Colon (tissue), 2 donors: ENCODE data around the gene C17orf78.
"Not testable (repeated sequence)": the region's sequence is repeated elsewhere in the genome, so short reads cannot be mapped to it uniquely, and the experiment has no call there.

Experiments
- FAIRE-seq: peaks from 2 replicates; lab custom pipeline; 2012; peaks lifted over from hg19 to GRCh38; lab: Jason Lieb, UNC
- donor health status: control.
- donor health status: control.

Gene C17orf78

DNA sequence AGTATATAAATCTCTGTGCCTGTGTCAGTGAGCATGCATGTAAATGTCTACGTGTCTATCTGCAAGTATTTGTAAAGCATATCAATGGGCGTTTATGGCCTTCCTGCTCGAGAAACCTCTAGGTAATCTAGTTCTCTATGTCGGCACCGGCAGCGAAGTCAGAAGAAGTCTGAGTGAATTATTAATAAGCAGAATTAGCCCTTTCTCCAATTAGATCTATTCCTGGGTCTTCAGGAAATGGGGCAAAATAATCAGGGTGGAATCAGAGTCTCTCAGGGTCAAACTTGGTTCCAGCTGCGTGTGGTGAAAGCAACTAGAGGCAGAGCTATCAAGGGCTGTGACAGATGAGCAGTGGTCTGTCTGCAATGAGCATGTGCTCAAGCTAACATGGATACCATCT is at the start of gene C17orf78:
Gene C17orf78, plus strand, starts transcription at position 280 of the 400 bp plus-strand sequence. Its CDS starts 108 bp downstream, at position 388.
- FAIRE-seq: no peak

DNA sequence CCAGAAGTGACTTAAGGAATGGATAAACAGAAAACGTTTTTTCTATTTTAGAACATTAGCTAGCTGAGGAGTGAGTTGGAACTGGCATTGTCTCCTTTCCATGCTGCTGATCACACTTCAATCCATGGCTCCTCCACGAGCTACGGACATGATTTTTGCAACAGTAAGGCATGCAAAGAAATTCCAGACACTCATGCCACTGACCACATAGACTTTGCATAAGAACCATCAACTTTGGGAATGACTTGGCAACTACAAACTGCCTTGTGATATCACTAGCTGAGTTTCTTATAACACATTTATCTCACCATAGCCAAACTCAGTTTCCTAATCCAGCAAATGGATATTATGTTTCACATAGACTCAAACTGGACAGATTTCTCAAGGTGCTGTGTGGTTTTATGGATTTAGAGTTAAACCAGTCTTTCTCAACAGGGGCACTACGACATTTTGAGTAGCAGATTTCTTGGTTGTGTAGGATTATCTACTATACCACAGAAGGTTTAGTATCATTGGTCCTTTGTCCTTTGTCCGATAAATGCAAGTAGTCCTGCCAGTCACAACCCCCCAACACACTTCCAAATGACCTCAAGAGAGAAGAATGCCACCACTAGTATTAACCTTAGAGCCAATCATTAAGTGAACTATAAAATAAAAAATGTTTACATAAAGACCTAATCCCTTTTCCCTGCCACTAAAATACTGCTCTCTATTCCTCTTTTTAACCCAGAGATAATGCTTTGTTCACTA is 48.3 kb upstream of the C17orf78 start:
- FAIRE-seq: no peak

GRCh38 chr17:37338847-37339246 is 36.9 kb upstream of the C17orf78 start:
- no peak for FAIRE-seq

GRCh38 chr17:37339321-37339720 is 36.5 kb upstream of the C17orf78 start:
- FAIRE-seq: no peak

DNA sequence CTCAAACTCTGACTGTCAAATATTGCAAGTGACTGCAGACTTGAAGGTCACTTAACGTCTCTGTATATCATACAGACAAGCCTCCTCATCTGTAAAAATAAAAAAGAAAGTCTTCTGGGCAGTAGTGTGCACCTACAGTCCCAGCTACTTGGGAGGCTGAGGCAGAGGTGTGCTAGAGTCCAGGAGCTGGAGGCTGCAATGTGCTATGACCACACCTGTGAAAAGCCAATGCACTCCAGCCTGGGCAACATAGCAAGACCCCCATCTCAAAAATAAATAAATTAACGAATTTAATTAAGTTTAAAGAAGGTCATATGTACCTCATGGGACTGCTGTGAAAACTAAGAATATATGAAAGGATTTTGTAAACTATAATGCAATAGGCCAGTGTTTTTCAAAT is 35.0 kb upstream of the C17orf78 start:
- no peak for FAIRE-seq

DNA sequence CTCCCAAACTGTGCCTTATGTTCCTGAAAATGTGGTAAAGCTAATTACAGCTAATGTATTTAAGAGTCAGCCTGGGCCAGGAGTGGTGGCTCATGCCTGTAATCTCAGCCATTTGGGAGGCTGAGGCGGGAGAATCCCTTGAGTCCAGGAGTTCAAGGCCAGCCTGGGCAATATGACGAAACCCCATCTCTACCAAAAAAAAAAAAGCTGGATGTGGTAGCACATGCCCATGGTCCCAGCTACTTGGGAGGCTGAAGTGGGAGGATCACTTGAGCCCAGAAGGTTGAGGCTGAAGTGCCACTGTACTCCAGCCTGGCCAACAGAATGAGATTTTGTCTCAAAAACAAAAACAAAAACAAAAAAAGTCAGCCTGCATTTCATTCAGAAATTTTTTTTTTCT is 33.2 kb upstream of the C17orf78 start:
- no peak for FAIRE-seq

DNA sequence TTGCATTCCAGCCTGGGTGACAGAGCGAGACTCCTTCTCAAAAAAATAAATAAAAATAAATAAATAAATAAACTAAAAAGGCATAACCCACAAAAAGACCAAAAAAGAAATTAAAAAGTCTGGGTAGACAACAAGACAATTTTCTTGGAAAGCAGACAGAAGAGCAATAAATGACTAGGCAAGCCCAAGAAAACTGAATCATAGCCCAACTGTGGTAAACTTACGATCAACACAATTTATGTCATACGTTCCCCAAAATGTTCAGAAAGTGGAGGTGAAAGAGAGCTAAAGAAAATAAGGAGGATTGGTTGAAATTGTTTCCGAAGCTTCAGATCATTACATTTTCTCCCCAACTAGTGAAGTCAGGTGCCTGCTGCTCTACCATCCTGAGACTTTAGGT is 31.3 kb upstream of the C17orf78 start:
- FAIRE-seq: no peak

GRCh38 chr17:37346863-37347402 is 28.9 kb upstream of the C17orf78 start:
- FAIRE-seq: not testable (repeated sequence)

DNA sequence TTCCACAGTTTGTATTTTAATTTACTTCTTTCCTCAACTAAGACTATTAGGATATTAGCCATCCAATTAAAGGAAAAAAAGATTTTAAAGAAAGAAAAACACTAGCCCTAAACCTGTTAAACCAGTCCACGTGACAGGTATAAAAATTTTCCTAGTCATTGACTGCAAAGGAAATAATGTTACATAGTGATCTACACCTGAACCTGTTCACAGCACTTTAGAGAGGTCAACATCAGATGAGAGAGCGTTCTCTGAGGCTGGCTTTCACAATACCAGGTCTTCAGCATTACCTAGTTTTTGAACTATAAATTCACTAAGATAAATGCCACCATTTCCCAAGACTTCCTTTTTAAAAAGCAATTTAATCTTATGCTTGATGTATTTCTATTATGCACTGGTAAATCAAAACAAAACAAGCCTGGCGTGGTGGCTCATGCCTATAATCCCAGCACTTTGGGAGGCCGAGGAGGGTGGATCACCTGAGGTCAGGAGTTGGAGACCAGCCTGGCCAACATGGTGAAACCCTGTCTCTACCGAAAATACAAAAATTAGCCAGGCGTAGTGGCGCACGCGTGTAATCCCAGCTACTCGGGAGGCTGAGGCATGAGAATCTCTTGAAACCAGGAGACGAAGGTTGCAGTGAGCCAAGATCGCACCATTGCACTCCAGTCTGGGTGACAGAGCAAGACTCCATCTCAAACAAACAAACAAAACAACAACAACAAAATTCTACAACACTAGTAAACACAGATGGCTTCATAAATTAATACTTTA is 18.8 kb upstream of the C17orf78 start:
- not testable (repeated sequence) for FAIRE-seq

DNA sequence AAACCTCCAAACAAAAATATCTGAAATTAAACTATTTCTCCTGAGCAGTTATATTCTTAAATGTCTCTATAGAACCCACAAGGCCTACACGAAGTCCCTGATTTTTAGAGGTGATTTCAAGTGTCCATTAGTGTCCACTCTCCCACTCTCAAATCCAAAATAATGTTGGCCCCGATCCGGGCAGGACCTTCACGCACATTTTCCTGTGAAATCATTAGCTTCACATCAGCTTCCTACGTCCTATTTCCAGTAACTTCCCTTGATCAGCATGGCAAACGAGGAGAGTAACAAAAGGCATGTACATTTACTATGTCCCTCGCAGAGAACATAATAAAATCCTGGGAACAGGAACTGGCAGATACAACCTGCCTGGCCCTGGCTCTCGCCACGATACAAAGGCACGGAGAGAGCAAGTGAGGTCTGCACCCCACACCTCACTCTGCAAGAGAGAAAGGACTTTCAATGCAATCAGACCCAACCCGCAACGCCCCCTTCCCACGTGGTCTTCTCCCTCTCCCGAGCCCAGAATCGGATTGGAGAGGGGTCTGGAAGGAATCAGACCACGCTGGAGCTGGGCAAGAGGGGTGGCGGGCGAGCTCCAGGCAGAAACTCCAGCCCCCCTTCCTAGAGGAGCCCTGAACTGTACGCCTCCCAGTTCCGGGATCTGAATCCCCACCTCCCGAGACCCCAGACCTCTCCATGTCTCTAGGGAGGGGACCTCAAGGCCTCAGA is 17.5 kb upstream of the C17orf78 start:
- no peak for FAIRE-seq

GRCh38 chr17:37358830-37359681 is 16.7 kb upstream of the C17orf78 start:
- FAIRE-seq: no peak

DNA sequence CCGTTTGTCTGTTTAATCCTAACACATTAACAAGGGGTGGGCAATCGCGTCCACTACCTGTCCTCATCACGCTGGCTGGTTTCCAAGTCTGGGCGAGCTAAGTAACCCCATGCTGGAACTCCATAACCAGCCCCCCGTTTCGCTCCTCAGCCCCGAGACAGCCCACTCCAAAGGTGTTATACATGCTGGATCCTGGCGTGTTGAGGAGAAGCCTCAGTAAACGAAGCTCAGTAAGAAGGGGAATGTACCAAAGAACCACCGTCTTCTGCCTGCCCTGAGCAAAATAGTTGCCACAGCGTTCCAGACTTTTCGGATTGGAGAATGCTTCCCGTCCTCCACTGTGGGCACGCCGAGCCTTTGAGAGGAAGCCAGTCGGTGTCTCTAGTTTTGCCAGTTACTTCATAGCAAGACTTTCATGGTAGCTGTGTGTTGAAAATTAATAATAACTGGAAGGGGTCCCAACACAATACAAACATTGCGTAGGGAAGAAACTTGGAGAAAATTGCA is 16.1 kb upstream of the C17orf78 start:
- no peak for FAIRE-seq

GRCh38 chr17:37360632-37361031 is 15.2 kb upstream of the C17orf78 start:
- FAIRE-seq: no peak

DNA sequence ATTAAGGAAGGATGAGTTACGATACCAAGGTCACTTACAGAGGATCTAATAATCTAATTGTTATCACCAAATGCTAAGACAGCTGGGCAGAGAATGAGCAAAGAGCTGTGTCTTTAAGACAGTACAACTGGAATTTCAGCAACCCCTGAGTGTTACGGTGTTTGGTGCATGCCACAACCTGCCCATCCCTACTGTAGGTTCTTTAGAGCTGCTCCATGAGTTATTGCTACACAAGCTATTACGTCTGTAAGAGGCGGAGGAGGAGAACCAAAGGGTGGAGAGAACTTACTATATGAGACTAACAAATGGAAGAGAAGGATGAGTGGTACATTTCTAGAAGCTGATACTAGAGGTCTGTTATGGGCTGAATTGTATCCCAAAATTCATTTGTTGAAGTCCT is 14.2 kb upstream of the C17orf78 start:
- no peak for FAIRE-seq

DNA sequence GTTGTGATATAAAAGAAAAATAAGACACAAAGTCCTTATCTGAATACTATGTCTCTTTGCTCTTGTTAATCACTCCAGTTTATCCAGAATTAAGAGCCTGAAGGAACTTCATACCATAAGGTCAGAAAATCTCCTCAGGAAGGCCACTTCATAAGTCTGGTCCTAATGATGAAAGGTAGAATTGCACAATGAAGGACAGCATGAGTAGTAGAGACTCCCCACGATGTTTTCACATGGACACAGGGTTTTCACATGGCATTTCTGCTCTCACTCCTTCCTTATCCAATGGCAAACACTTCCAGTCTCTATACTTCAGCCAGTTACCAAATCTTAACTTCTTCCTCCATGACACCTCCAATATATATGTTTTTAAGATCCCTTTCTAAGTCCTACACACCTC is 10.2 kb upstream of the C17orf78 start:
- FAIRE-seq: no peak

- FAIRE-seq: no peak
Measured at GRCh38 chr17:37368577-37368976, 7.2 kb upstream of the C17orf78 start.

DNA sequence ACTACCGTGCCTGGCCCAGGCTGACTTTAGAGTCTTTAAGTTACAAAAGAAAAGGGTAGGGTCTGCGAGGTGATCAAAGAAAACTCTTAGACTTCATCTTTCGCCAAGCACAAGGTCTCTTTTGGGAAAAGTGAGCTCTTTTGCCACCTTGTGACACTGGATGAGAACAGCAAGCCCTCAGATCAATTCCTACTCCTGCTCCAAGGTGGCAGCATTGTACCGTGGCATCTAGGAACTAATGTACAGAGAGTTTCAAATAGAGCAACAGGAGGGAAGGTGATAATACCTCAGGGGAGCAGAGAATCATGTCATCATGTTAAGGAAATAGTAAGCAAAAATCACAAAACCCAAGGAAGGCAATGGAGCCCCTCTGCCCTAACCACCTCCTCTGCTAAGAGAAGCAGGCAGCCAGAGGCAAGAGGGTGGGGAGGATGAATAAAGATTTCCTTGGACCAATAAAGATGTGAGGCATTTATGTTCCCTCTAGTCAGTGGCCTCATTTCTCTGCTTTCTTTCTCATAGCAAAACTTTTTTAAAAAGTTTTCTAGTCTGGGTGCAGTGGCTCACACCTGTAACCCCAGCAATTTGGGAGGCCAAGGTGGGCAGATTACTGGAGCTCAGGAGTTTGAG is 2.1 kb upstream of the C17orf78 start:
- no peak for FAIRE-seq

DNA sequence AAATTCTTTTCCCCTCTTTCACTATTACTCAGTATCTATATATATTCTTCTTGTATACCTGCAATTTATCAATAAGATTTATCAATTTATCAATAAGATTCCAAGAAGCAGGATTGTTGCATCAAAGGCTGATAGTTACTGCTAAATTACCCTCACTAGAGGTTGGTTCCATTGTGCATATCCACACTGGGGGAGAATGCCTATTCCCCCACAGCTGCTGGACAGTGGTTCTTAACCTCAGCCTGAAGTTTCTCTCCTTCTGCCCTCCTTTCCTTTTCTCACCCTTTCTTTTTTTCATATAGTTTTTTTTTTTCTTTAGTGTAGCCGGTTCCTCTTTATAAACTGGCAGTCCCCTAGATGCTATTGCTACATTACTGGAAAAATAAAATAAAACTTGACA is 6.3 kb downstream of the C17orf78 start:
- FAIRE-seq: no peak

- no peak for FAIRE-seq
Measured at GRCh38 chr17:37384560-37385149, 8.9 kb downstream of the C17orf78 start.

GRCh38 chr17:37385474-37385990 is 9.7 kb downstream of the C17orf78 start:
- no peak for FAIRE-seq
